Measurements from ENCODE around the gene PSMB8. TPM values are rescaled to one million over a fixed set of nuclear protein-coding genes. Genes with fewer than 3 reads are reported as not detected.

The PSMB8 gene
- total and polyA plus RNA-seq, 7 donors = 34.3 to 305 (median 45.7) TPM

GRCh38 chr6:32818867-32819266 is 25.0 kb downstream of the PSMB8 start:
- DNase-seq = no peak
- H3K4me3 ChIP-seq = no peak overlapping the region
- H3K4me1 ChIP-seq = no peaks in the 10 kb centered on the region
- no peaks in the 10 kb centered on the region for H3K27me3 ChIP-seq
- TF ChIP-seq POLR2A (IDR thresholded peaks at IDR 0.05) (no peak), EP300 (IDR thresholded peaks at IDR 0.05) (no peak), POLR2AphosphoS5 (IDR thresholded peaks at IDR 0.05) (no peak), CTCF (IDR thresholded peaks at IDR 0.05) (no peak)
- intact Hi-C loops (cut with DNase I) = no loop called here
- WGBS, 2 donors = 69 to 75% methylated on average over 2 of the region's 2 CpGs
- no peak overlapping the region for H3K27ac ChIP-seq
- no peaks in the 10 kb centered on the region for H3K9me3 ChIP-seq
- no peaks in the 10 kb centered on the region for H3K36me3 ChIP-seq

DNA sequence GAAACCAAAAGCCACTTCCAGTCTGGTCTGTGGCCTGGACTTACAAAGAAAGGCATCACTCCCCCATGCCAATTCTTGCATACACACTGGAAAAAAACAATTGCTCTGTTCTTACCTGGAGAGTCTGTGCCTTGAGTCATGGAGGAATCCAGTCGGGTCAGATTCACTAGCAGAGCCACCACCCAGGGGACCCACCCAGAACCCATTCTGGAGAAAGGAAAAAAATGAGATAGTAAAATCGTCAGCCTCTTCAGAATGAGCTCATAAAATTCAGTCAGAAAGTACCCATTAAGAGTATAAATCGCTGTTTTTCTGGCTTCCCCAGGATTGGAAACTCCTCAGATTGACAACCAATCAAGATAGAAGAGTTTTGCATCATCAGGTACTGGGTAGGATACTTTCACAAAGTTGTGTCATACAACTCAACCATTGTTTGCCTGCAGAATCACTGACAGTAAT is 27.1 kb downstream of the PSMB8 start, which contains the start of gene HLA-DOB:
TSS of gene HLA-DOB (minus strand) at position 257 of the 459 bp plus-strand sequence. CDS start at position 206, 51 bp downstream.
- no peak within 1 kb of the TSS for H3K4me3 ChIP-seq
- intact Hi-C loops (cut with DNase I) = no loop called here
- no peaks in the 10 kb centered on the region for H3K27me3 ChIP-seq
- TF ChIP-seq CTCF (IDR thresholded peaks at IDR 0.05) (no peak), POLR2A (IDR thresholded peaks at IDR 0.05) (no peak), POLR2AphosphoS5 (IDR thresholded peaks at IDR 0.05) (no peak), EP300 (IDR thresholded peaks at IDR 0.05) (no peak)
- H3K27ac ChIP-seq = peak within 1 kb of the TSS in 1 of 4 donors; percentile 14
- H3K4me1 ChIP-seq = no peaks in the 10 kb centered on the region
- no peaks in the 10 kb centered on the region for H3K36me3 ChIP-seq
- no peak for DNase-seq
- no peaks in the 10 kb centered on the region for H3K9me3 ChIP-seq
- WGBS, 2 donors = 11 to 34% methylated on average over 3 of the region's 3 CpGs

DNA sequence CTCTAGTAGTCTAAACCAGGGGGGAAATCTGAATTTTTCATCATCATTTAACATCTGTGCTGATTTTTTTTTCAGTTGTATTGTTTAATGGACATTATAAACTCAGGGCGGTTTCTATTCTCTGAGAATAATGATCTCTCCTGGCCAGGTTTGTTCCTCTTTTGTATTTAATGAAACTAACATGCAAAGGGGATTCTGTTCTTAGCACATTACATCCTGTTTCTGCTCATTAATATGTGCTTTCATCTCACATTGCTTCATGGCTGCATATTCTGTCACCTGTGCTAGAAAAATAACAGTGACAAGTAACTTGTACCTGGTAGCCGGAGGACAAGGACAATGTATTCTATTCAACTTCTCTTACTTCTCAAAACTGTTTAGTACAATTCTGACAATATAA is 27.9 kb downstream of the PSMB8 start:
- Histone ChIP-seq H3K9me3 (no peaks in the 10 kb centered on the region), H3K27me3 (no peaks in the 10 kb centered on the region), H3K27ac (peak overlapping the region in 1 of 4 donors; percentile 14), H3K4me3 (no peak overlapping the region), H3K36me3 (no peaks in the 10 kb centered on the region), H3K4me1 (no peaks in the 10 kb centered on the region)
- intact Hi-C loops (cut with DNase I) = no loop called here
- no peak for TF ChIP-seq POLR2AphosphoS5 (IDR thresholded peaks at IDR 0.05)
- no peak for TF ChIP-seq CTCF (IDR thresholded peaks at IDR 0.05)
- no peak for TF ChIP-seq POLR2A (IDR thresholded peaks at IDR 0.05)
- no peak for TF ChIP-seq EP300 (IDR thresholded peaks at IDR 0.05)
- DNase-seq = no peak
- 57 to 64% methylated on average over 2 of the region's 2 CpGs for WGBS, 2 donors

GRCh38 chr6:32815115-32815514 is 28.7 kb downstream of the PSMB8 start:
- H3K9me3 ChIP-seq = no peaks in the 10 kb centered on the region
- no peak overlapping the region for H3K4me3 ChIP-seq
- no peak overlapping the region for H3K27ac ChIP-seq
- H3K4me1 ChIP-seq = no peaks in the 10 kb centered on the region
- H3K27me3 ChIP-seq = no peaks in the 10 kb centered on the region
- intact Hi-C loops (cut with DNase I) = no loop called here
- DNase-seq = no peak
- no peak for TF ChIP-seq CTCF (IDR thresholded peaks at IDR 0.05)
- TF ChIP-seq EP300 (IDR thresholded peaks at IDR 0.05) = no peak
- TF ChIP-seq POLR2A (IDR thresholded peaks at IDR 0.05) = no peak
- TF ChIP-seq POLR2AphosphoS5 (IDR thresholded peaks at IDR 0.05) = no peak
- WGBS, 2 donors = 70 to 80% methylated on average over 5 of the region's 5 CpGs
- H3K36me3 ChIP-seq = no peaks in the 10 kb centered on the region

GRCh38 chr6:32814145-32814544 is 29.7 kb downstream of the PSMB8 start:
- TF ChIP-seq CTCF (IDR thresholded peaks at IDR 0.05) = no peak
- TF ChIP-seq POLR2A (IDR thresholded peaks at IDR 0.05) = no peak
- no peak for TF ChIP-seq EP300 (IDR thresholded peaks at IDR 0.05)
- Histone ChIP-seq H3K9me3 (no peaks in the 10 kb centered on the region), H3K27me3 (no peaks in the 10 kb centered on the region), H3K4me1 (no peaks in the 10 kb centered on the region), H3K27ac (no peak overlapping the region), H3K36me3 (no peaks in the 10 kb centered on the region), H3K4me3 (no peak overlapping the region)
- no peak for DNase-seq
- intact Hi-C loops (cut with DNase I) = no loop called here
- WGBS, 2 donors = 65 to 90% methylated on average over 2 of the region's 2 CpGs

Measured in sigmoid colon (tissue), 7 donors.